ENCODE data around the gene ITGAE.

DNA sequence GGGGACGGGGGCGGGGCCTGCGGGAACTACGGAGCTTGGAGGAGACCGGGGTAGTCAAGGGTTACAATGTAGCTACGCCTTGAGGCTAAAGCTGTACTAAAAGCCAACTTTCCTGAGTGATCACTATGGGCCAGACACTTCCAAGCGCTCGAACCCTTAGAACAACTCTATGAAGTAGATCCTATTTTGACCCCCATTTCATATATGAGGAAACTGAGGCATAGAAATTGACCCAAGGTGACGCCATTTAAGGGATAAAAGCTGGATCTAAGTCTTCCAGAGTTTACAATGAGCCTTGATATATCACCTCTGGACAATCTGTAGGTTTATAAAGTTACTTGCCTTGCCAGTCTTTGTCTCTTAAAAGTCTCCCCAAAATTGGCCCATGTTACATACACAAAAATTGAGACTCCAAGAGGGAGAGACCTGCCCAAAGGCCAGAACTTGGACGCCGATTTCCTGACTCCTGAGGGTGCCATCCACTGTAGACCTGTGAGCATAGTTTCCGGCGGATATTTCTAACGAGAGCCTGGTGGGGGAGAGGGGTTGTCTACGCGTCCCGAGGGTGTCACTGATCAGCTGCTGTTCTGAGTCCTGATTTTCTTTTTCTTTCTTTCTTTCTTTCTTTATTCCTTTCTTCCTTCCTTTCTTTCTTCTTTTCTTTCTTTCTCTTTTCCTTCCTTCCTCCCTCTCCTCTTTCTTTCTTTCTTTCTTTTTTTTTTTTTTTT, 45.6 kb upstream of the ITGAE start:
- TF ChIP-seq SNAI2 (CRISPR knock-in tag; IDR thresholded peaks at IDR 0.05) = no peak
- TF ChIP-seq, protein P1, sequence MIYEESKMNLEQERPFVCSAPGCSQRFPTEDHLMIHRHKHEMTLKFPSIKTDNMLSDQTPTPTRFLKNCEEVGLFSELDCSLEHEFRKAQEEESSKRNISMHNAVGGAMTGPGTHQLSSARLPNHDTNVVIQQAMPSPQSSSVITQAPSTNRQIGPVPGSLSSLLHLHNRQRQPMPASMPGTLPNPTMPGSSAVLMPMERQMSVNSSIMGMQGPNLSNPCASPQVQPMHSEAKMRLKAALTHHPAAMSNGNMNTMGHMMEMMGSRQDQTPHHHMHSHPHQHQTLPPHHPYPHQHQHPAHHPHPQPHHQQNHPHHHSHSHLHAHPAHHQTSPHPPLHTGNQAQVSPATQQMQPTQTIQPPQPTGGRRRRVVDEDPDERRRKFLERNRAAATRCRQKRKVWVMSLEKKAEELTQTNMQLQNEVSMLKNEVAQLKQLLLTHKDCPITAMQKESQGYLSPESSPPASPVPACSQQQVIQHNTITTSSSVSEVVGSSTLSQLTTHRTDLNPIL (CRISPR knock-in tag; IDR thresholded peaks at IDR 0.05; ENCODE audit: low read depth) = no peak
- no peak for TF ChIP-seq ISL1 (CRISPR knock-in tag; IDR thresholded peaks at IDR 0.05)
- no peak for TF ChIP-seq ZFP3 (CRISPR knock-in tag; IDR thresholded peaks at IDR 0.05)
- no peak for TF ChIP-seq ZC3H10 (CRISPR knock-in tag; IDR thresholded peaks at IDR 0.05)
- no peak for TF ChIP-seq PPARA (CRISPR knock-in tag; IDR thresholded peaks at IDR 0.05; ENCODE audit: borderline replicate concordance)
- no peak for TF ChIP-seq TOX (CRISPR knock-in tag; IDR thresholded peaks at IDR 0.05; ENCODE audit: borderline replicate concordance)
- no peak for TF ChIP-seq GLIS3 (CRISPR knock-in tag; IDR thresholded peaks at IDR 0.05)
- TF ChIP-seq, protein P2, sequence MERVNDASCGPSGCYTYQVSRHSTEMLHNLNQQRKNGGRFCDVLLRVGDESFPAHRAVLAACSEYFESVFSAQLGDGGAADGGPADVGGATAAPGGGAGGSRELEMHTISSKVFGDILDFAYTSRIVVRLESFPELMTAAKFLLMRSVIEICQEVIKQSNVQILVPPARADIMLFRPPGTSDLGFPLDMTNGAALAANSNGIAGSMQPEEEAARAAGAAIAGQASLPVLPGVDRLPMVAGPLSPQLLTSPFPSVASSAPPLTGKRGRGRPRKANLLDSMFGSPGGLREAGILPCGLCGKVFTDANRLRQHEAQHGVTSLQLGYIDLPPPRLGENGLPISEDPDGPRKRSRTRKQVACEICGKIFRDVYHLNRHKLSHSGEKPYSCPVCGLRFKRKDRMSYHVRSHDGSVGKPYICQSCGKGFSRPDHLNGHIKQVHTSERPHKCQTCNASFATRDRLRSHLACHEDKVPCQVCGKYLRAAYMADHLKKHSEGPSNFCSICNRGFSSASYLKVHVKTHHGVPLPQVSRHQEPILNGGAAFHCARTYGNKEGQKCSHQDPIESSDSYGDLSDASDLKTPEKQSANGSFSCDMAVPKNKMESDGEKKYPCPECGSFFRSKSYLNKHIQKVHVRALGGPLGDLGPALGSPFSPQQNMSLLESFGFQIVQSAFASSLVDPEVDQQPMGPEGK (CRISPR knock-in tag; IDR thresholded peaks at IDR 0.05; ENCODE audit: borderline replicate concordance) = no peak
- TF ChIP-seq BACH2 (CRISPR knock-in tag; IDR thresholded peaks at IDR 0.05; ENCODE audit: borderline replicate concordance) = no peak
